SKM-1 treated with dmso at 0.1 percent for 144 hours (cell line): ENCODE results near the gene SRC.

Source experiments
- DNase-seq: peaks from one replicate; lab custom pipeline; 2025; ENCODE audit not compliant: unreplicated experiment; lab: John Stamatoyannopoulos, UW

The SRC gene

GRCh38 chr20:37345339-37346235 is at the start of gene SRC:
TSS of gene SRC (plus strand) at chr20:37346140. CDS start at chr20:37384154, 38,014 bp downstream.
- DNase-seq: peak; percentile 30

GRCh38 chr20:37296371-37296770 is 49.6 kb upstream of the SRC start:
- DNase-seq: peak; percentile 18

GRCh38 chr20:37297066-37297736 is 48.7 kb upstream of the SRC start:
- DNase-seq: no peak

- DNase-seq: no peak
Measured at GRCh38 chr20:37298190-37298939, 47.6 kb upstream of the SRC start.

- DNase-seq: no peak
Measured at GRCh38 chr20:37299718-37300528, 46.0 kb upstream of the SRC start.

GRCh38 chr20:37301120-37301519 is 44.8 kb upstream of the SRC start:
- no peak for DNase-seq

GRCh38 chr20:37301558-37301957 is 44.4 kb upstream of the SRC start:
- DNase-seq: no peak

GRCh38 chr20:37302981-37303380 is 43.0 kb upstream of the SRC start:
- no peak for DNase-seq

- DNase-seq: no peak
Measured at GRCh38 chr20:37303637-37304036, 42.3 kb upstream of the SRC start.

GRCh38 chr20:37305079-37305478 is 40.9 kb upstream of the SRC start:
- DNase-seq: no peak

- DNase-seq: no peak
Measured at GRCh38 chr20:37305839-37306238, 40.1 kb upstream of the SRC start.

- no peak for DNase-seq
Measured at GRCh38 chr20:37308086-37309050, 37.6 kb upstream of the SRC start.

- DNase-seq: no peak
Measured at GRCh38 chr20:37309290-37309689, 36.6 kb upstream of the SRC start.

- no peak for DNase-seq
Measured at GRCh38 chr20:37309936-37310590, 35.9 kb upstream of the SRC start.

- DNase-seq: no peak
Measured at GRCh38 chr20:37310951-37311350, 35.0 kb upstream of the SRC start.

GRCh38 chr20:37311710-37312355 is 34.1 kb upstream of the SRC start:
- no peak for DNase-seq

GRCh38 chr20:37313546-37314091 is 32.3 kb upstream of the SRC start:
- DNase-seq: no peak

GRCh38 chr20:37314099-37314498 is 31.8 kb upstream of the SRC start:
- DNase-seq: no peak
